ENCODE measurements around the gene NDUFAF7. TPM values are rescaled to one million over a fixed set of nuclear protein-coding genes. Genes with fewer than 3 reads are reported as not detected.

Gene NDUFAF7
- total and polyA plus RNA-seq, 10 of the 15 experiments (the other 5 are each of a cell fraction or from before 2014, with no cell fraction given) = 16.6 to 39.5 (median 24.3) TPM

DNA sequence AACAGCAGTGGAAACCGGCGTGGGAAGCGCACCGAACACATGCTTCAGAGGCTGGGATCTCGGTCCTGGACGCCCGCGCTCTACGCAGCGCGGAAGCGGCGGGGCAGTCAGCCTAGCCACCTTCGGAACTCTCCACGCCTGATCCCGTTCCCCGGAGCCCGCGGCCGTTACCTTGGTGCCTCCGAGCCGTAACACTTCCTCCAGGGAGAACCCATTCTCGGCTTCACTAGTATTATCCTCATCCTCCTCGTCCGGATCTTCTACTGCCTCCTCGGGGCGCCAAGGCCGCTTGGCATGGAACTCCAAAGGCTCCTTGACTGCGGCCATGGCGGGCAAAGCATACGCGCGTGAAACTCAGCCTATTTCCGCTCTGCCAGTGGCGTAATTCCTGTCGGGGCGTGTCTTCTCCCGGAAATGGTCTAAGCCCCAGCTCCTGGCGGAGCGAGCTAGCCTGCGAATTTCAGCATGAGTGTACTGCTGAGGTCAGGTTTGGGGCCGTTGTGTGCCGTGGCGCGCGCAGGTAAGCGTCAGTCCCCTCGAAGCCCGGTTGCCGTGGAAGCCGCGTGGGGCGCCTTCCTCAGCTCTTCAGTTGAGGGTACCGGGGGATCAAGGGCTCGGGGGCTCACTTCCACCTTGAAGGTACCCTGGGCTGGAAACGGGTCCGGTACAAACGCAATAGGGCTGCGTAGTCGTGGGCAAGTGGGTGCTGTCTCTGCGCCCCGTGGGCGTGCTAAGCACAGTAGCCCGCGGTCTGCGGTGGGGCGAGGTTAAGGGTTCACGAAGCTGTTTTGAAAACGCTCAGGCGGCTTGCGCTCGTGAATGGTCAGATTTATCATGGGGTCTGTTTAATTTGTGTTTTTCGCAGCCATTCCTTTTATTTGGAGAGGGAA, at the start of gene NDUFAF7, which contains the start of gene CEBPZ (continued):
- TF ChIP-seq, protein P1, sequence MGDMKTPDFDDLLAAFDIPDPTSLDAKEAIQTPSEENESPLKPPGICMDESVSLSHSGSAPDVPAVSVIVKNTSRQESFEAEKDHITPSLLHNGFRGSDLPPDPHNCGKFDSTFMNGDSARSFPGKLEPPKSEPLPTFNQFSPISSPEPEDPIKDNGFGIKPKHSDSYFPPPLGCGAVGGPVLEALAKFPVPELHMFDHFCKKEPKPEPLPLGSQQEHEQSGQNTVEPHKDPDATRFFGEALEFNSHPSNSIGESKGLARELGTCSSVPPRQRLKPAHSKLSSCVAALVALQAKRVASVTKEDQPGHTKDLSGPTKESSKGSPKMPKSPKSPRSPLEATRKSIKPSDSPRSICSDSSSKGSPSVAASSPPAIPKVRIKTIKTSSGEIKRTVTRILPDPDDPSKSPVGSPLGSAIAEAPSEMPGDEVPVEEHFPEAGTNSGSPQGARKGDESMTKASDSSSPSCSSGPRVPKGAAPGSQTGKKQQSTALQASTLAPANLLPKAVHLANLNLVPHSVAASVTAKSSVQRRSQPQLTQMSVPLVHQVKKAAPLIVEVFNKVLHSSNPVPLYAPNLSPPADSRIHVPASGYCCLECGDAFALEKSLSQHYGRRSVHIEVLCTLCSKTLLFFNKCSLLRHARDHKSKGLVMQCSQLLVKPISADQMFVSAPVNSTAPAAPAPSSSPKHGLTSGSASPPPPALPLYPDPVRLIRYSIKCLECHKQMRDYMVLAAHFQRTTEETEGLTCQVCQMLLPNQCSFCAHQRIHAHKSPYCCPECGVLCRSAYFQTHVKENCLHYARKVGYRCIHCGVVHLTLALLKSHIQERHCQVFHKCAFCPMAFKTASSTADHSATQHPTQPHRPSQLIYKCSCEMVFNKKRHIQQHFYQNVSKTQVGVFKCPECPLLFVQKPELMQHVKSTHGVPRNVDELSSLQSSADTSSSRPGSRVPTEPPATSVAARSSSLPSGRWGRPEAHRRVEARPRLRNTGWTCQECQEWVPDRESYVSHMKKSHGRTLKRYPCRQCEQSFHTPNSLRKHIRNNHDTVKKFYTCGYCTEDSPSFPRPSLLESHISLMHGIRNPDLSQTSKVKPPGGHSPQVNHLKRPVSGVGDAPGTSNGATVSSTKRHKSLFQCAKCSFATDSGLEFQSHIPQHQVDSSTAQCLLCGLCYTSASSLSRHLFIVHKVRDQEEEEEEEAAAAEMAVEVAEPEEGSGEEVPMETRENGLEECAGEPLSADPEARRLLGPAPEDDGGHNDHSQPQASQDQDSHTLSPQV (IDR thresholded peaks at IDR 0.05) = no peak
- TF ChIP-seq, protein P2, sequence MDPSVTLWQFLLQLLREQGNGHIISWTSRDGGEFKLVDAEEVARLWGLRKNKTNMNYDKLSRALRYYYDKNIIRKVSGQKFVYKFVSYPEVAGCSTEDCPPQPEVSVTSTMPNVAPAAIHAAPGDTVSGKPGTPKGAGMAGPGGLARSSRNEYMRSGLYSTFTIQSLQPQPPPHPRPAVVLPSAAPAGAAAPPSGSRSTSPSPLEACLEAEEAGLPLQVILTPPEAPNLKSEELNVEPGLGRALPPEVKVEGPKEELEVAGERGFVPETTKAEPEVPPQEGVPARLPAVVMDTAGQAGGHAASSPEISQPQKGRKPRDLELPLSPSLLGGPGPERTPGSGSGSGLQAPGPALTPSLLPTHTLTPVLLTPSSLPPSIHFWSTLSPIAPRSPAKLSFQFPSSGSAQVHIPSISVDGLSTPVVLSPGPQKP (IDR thresholded peaks at IDR 0.05; ENCODE audit: low read depth, low read length) = peak; percentile 10; the same call in 1 of the 2 replicates
- TF ChIP-seq CBFB (IDR thresholded peaks at IDR 0.05; ENCODE audit: low read depth) = peak; percentile 87; the same call in 1 of the 2 replicates
- peak; percentile 95 for TF ChIP-seq NR2F1 (conservative IDR thresholded peaks at IDR 0.05)
- TF ChIP-seq ZNF384 (IDR thresholded peaks at IDR 0.05; ENCODE audit: borderline replicate concordance, low read depth, low read length) = no peak
- no peak; the same call in 1 of the 2 replicates for TF ChIP-seq EED (IDR thresholded peaks at IDR 0.05; ENCODE audit: low read depth)
- TF ChIP-seq BHLHE40 (IDR thresholded peaks at IDR 0.05; ENCODE audit: borderline replicate concordance in 1 of 2, low read depth in 2 of 2, low read length in 1 of 2) = peak in 1 of 2 experiments; percentile 2; a peak in 2 of 4 replicates
- TF ChIP-seq KAT2A (conservative IDR thresholded peaks at IDR 0.05; ENCODE audit: control insufficient read depth, low read depth, low read length) = no peak
- TF ChIP-seq, protein P3, sequence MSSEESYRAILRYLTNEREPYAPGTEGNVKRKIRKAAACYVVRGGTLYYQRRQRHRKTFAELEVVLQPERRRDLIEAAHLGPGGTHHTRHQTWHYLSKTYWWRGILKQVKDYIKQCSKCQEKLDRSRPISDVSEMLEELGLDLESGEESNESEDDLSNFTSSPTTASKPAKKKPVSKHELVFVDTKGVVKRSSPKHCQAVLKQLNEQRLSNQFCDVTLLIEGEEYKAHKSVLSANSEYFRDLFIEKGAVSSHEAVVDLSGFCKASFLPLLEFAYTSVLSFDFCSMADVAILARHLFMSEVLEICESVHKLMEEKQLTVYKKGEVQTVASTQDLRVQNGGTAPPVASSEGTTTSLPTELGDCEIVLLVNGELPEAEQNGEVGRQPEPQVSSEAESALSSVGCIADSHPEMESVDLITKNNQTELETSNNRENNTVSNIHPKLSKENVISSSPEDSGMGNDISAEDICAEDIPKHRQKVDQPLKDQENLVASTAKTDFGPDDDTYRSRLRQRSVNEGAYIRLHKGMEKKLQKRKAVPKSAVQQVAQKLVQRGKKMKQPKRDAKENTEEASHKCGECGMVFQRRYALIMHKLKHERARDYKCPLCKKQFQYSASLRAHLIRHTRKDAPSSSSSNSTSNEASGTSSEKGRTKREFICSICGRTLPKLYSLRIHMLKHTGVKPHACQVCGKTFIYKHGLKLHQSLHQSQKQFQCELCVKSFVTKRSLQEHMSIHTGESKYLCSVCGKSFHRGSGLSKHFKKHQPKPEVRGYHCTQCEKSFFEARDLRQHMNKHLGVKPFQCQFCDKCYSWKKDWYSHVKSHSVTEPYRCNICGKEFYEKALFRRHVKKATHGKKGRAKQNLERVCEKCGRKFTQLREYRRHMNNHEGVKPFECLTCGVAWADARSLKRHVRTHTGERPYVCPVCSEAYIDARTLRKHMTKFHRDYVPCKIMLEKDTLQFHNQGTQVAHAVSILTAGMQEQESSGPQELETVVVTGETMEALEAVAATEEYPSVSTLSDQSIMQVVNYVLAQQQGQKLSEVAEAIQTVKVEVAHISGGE (CRISPR knock-in tag; IDR thresholded peaks at IDR 0.05) = no peak
- no peak for TF ChIP-seq CBX3 (IDR thresholded peaks at IDR 0.05; ENCODE audit: borderline replicate concordance, low read depth)
- TF ChIP-seq SRF (IDR thresholded peaks at IDR 0.05; ENCODE audit: low read depth in 2 of 2, low read length in 2 of 2) = 0 out of 4 replicates have a peak, but pooled peaks of 1 of the 2 experiments have one; percentile 21
- peak; percentile 8 for TF ChIP-seq SIX5 (IDR thresholded peaks at IDR 0.05; ENCODE audit: low read depth, low read length, severe bottlenecking)
- TF ChIP-seq POLR2AphosphoS5 (IDR thresholded peaks at IDR 0.05; ENCODE audit: low read length) = peak; percentile 97
- no peak for TF ChIP-seq BMI1 (IDR thresholded peaks at IDR 0.05; ENCODE audit: borderline replicate concordance)
- TF ChIP-seq, protein P4, sequence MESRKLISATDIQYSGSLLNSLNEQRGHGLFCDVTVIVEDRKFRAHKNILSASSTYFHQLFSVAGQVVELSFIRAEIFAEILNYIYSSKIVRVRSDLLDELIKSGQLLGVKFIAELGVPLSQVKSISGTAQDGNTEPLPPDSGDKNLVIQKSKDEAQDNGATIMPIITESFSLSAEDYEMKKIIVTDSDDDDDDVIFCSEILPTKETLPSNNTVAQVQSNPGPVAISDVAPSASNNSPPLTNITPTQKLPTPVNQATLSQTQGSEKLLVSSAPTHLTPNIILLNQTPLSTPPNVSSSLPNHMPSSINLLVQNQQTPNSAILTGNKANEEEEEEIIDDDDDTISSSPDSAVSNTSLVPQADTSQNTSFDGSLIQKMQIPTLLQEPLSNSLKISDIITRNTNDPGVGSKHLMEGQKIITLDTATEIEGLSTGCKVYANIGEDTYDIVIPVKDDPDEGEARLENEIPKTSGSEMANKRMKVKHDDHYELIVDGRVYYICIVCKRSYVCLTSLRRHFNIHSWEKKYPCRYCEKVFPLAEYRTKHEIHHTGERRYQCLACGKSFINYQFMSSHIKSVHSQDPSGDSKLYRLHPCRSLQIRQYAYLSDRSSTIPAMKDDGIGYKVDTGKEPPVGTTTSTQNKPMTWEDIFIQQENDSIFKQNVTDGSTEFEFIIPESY (IDR thresholded peaks at IDR 0.05) = no peak
- TF ChIP-seq ZZZ3 (IDR thresholded peaks at IDR 0.05; ENCODE audit: control insufficient read depth, insufficient read length, low read depth) = no peak
- no peak for TF ChIP-seq CEBPB (IDR thresholded peaks at IDR 0.05; ENCODE audit: borderline replicate concordance in 1 of 2, low read depth in 2 of 2, low read length in 2 of 2)
